Measurements from ENCODE around the gene ACSL6.

Gene ACSL6

DNA sequence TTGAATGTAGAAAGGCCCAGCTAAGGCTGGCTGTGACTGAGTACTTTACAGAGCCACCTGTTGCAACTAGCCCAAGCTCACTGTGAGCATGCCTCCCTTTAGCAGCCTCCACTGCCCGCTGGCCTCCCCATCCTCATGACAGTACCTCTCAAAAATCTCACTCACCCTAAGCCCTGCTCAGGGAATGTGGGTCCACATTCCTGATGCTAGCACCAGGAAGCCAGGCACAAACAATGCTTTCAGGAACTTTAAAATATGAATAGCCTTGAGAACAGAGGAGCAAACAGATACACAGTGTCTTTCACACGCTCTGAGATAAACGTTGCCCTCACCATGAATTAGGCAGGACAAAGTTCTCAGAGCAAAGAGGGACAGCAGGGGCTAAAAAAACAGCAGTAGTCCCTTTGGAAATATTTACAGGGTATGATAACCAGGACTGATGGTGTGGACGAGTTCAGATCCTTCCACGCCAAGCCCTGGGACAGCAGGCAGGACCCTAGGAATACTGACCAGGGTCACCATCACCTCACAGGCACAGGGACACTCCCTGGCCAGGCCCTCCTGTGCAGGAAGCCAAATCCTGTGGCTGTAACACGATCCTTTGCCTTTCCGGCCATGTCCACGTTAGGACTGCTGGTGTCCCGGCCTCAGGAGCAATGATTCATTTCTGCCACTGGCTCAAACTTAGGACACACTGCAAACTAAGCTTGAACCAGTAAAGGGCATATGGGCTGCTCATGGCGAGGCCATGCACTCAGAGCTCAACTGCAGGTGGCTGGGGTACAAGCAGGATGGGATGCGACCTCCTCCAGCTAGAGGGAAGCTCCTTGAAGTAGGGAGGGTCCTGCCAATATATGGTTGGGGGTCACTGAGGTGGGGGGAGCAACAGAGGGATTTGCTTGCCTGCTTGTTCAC, 9.6 kb downstream of the ACSL6 start:
- DNase-seq (ENCODE audit: insufficient read length, low spot score) (peak; percentile 54), FAIRE-seq (peak; percentile 71)

DNA sequence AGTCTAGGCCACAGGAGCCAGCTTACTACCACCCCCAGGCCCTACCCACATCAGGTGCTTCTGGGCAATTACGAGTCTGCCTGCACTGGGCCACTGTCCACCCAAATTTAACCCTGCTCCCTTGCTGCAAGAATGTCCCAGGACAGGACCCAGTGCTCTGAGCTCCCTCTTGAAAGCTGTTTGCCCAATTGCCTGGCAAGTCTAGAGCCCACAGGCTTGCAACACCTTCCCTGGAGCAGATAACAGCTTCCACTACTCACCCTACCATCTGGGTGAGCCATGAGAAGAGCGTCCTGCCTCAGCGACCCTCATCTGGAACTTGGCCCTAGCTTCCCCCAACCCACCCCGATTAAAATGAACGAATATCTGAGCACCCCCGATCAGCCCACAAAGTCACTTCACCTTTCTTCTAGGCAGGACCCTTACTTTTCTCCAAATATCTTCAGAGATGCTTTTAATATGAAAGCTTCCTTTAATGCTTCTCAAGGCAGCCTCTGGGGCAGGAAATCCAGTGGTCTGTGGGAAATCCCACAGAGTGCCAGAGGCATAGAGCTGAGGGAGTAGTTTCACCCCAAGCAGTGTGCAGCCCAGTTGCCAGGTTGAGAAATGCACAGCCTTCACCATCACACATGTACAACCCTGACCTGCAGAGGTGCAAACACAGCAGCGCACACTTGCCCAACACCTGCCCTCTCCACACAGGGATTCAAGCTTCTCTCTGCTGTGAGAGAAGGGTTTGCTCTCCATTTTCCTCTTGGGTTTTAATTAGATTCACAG, 10.6 kb downstream of the ACSL6 start:
- DNase-seq (ENCODE audit: insufficient read length, low spot score) (no peak), FAIRE-seq (no peak)

DNA sequence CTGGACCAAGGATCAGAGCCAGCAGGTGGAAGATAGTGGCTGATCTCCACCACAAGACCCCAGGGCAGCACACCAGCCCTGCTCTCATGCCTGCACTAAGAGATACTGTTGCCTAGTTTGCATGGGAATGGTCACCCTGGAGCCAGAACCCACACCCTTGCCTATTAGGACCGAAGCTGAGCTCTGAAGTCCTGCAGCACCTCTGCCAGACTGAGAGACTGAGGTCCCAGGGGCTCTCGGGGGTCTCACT, 11.3 kb downstream of the ACSL6 start:
- DNase-seq (ENCODE audit: insufficient read length, low spot score): no peak
- no peak for FAIRE-seq

DNA sequence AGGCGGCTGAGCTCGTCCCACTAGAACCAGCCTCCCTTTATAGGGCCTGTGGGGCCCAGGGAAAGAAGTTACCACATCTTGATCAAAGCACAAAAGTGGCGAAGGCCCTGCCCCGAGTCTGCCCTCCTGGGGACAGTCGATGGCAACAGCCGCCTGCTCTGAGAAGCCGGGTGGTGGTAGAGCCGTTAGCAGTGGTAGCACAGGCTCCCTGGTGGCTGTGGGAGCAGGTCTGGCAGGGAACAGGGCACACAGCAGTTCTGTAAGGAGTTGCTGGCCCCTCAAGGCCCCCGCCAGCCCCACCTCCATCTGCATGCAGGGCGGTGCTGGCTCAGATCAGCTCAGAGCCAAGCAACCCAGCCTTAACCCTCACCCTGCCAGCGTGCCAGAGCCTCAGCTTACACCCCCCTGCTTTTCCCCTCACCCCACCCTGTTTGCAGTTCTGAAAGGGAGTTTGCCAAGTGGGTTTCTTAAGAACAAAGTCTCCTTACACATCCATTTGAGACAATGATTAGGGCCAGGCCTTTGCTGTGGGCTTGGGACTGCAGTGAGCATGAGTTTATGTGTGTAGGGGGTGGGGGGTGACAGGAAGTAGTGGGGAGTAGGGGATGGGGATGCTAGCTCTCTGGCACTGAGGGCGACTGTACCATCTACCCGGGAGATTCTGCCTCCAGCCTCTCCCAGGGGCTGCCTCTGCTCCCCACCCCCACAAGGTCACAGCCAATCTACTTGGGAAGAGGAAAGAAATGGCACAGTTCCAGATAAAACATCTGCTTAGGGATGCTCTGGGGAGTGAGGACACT, 11.8 kb downstream of the ACSL6 start:
- DNase-seq (ENCODE audit: insufficient read length, low spot score) (no peak), FAIRE-seq (no peak)

DNA sequence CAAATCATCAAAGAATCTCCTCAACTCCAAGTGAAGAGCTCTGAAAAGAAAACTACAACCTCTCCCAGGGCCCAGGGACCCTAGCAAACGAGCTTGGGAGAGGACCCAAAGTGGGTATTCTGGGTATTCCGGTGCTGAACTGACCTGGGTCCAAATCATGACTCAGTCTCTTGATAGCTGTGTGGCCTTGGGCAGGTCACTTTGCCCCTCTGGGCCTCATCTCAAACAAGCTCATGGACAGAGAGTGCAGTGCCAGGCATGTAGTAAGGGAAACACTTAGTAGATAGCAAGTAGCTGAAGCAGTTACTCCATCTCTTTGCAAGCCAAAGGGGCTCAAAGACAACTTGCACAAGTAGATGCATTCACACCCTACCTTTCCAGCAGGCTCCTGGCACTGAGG, 12.4 kb downstream of the ACSL6 start:
- DNase-seq (ENCODE audit: insufficient read length, low spot score): no peak
- FAIRE-seq: no peak

DNA sequence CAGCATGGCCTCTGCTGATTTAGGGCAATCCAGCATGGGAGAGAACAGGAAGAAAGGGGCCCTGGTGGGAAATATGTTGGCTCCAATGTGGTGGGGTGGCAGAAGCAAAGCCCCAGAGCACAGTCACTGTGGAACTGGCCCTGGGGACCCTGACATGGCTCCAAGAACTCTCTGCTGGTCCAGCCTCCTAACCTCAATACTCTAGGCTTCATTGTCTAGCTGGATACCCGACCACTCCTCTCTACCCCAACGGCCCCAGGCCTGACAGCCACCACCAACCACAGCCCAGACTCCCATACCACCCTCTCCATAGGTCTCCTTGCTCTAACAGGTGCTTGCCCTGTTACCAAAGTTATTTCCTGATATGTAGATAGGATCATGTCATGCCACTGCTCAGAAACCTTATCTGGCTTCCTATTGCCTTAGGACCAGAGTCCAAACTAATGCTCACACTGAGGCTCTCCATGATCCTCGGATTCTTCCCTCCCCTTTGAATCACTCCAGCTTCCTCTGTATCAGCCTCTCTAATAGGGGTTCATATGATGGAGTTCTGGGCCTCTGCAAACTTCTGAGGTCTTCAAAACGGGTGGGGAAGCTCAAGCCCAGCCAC, 12.9 kb downstream of the ACSL6 start:
- FAIRE-seq (no peak), DNase-seq (ENCODE audit: insufficient read length, low spot score) (no peak)

DNA sequence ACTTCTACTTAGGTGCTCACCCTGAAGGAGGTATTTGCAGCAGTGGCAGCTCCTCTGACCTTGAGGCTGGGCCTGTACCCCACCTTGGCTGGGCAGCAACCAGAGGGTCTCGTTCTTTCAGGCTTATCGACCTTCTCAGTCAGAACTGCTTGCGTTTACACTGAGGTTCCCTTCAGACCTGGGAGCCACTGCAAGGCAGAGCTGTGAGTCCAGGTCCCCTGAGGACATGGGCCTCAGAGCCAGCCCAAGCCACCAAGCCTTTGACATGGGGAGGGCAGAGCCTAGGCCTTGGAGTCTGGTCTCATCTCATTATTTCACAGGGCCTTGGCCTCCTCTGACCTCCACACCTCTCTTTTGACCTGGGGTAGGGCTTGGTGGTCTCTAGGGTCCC, 13.7 kb downstream of the ACSL6 start:
- no peak for DNase-seq (ENCODE audit: insufficient read length, low spot score)

DNA sequence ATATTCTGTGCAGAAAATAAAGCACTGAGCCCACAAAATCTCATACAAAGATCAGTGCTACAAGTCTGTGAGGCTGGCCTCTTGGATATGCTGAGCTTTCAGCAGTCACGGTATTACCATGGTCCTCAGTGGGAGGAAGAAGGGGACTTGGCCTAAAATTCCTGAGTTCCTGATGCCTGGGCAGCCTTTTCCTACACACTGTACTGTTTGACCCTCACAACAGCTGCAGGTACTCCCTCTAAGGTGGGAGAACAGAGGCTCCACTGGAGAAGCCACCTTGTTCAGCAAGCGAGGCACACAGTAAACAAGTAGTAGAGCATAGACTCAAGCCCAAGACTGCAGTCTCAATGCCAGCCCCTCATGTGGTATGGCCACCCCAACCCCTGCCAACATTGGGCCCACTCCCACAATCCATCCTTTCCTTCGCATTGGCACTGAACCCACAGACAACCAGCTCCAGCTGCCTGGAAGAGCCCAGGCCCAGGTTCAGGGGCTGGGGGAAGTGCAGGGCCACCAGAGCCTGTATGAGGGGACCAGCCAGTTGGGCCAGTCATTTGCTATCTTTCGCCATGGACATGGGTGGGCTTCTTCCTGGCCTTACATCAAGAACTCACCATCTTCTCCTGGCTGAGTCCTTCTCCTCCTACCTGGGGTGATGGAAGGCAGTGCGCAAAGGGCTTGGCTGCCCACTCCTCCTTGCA, 14.3 kb downstream of the ACSL6 start:
- DNase-seq (ENCODE audit: insufficient read length, low spot score) (no peak), FAIRE-seq (peak; percentile 26)

More for the DNA sequence above, 13.7 kb downstream of the ACSL6 start:
- no peak for FAIRE-seq

DNA sequence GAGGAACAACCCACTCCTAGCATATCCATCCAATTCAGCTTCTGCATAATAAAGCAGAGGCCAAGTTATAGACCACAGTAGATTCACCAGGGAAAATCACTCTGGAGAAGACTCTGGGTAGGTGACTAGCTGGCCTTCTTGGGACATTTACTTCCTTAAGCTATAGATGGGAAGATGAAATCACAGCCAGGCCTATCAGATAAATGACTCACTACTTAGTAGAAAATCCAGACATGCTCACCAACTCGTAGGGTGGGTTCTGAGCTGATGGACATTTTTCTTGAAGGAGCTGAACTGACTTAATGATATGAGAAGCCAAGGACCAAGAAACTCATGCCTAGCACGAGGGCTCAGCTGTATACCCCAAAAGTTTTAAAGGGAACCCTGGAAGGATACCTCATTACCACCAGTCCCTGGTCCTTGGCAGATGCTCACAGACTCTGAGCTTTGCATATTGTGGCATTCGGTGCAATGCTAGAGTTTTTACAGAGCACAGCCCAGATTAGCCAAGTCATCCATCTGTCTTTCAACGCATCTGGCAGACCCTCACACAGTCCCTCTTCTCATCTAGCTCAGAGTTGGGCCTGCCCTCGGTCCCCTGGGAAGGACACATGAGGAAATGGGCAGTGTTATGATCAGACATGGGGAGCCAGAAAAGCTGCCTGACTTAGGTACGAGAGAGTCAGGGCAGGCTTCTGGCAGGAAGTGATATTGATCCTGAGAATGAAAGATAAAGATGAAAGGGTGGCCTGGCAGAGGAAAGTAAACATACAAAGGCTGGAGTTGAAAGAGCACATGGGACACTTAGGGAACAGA, 15.0 kb downstream of the ACSL6 start:
- DNase-seq (ENCODE audit: insufficient read length, low spot score): no peak
- FAIRE-seq: no peak

DNA sequence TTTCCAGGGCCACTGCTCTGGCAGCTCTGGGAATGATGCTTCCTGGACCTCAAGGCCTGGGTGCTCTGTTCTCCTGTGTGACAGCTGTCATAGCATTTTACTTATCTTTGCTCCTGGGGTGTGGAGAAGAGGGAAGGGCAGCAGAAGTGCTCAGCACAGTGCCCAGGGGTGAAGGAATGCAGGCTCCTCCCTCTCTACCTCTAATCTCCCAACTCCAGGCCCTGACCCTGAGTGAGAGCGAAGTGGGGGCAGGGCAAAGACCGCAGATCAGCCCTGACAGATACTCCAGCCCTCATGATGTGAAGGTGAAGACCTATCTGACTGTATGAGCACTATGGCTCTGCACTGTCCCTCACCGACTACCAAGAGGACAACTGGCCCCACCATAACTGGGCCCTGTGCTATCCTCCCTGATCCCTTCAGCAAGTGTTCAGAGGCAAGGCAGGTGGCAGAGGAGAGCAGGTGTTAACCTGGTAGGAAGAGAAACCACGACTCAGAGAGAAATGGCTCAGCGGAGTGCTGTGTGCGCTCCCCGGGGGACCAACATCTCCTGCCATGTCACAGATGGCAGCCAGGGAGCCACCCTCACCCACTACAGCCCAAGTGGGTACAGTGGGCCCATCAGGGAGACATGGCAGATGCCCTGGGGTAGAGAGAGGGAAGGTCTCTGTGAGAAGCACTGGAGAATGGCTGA, 16.8 kb downstream of the ACSL6 start:
- FAIRE-seq (no peak), DNase-seq (ENCODE audit: insufficient read length, low spot score) (no peak)

DNA sequence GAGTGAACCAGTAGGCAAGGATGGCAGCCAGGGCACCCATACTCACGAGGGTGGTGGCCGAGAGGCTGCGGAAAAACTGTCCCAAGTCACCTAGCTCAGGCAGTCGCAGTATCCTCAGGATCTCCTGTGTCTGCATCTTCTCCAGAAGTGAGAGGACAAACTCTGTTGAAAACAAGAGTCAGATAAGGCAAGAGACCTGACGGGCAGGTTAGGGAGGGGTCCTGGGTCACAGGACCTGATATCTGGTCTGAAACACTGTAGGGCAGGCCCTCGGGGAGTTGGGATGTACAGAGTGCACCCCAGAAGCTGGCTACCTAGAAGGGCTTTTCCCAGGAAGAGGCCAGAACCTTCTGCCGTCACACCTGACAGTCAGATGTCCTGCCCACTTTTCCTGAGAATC, 17.4 kb downstream of the ACSL6 start:
- FAIRE-seq (no peak), DNase-seq (ENCODE audit: insufficient read length, low spot score) (no peak)

DNA sequence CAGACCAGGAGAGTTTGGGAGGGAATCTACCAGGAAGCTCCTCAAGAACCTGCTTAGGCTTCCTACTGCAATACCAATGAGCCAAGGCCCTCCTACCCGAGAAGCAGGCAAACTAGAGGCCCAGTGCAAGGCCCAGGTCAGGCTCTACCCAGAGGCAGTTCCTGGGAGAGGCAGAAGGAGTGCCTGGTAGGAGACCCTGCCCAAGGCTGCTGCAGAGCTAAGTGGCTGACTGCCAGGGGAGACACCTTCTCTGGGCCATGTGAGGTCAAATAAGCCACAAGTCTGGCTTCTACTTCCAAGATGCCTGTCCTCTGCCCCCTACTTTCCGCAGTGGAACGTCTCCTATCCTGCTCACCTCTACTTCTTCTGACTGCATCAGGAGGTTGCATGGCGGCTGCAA, 17.8 kb downstream of the ACSL6 start:
- FAIRE-seq (no peak), DNase-seq (ENCODE audit: insufficient read length, low spot score) (no peak)

DNA sequence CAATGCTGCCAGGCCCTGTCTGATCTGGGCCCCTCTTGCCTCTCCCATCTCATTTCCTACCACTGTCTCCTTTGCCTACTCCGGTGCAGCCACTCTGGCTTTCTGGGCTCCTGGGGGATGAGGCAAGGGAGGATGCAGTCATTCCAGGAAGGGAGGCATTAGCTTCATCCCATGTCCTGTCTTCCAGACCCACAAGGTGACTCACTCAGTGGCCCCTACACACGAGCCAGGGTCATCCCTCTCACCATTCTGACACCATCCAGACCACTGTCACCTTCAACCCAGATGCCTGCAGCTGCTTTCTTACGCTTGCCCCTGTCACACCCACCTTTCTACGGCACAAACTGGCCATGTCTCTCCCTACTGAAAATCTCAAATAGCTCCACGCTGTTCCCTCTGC, 19.1 kb downstream of the ACSL6 start:
- DNase-seq (ENCODE audit: insufficient read length, low spot score): no peak
- no peak for FAIRE-seq

DNA sequence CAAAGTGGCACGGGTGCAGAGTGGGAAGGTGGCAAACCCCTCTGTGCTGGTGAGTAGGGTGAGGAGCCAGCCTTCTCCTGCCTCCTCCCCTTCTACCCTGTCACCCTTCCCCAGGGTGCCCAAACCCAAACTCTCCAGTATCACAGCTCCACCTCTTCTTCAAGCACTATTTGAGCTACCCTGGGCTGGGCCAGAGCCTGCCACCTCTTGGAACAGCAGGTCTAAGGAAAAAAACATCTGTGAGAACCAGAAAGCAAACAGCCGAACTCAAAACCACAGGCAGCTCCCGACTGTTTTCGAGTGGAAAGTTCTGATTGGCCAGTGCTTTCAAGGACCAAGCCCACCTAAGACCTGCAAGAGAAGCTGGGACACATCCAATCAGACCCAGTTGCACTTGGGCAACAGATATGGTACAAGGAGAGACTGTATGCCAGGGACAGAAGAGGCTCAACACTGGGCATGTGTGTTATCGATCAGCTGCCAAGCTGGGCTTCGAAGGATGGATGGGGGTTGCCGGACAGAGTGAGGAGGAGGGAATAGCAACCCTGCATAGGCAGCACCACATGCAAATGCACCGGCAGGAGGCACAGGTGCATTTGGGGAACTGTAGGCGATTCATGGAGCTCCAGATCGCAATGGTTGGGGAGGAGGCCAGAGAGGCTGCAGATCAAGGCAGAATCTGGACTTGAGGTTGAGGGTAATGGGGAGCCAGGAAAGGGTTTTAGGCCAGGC, 19.7 kb downstream of the ACSL6 start:
- DNase-seq (ENCODE audit: insufficient read length, low spot score) (no peak), FAIRE-seq (no peak)

DNA sequence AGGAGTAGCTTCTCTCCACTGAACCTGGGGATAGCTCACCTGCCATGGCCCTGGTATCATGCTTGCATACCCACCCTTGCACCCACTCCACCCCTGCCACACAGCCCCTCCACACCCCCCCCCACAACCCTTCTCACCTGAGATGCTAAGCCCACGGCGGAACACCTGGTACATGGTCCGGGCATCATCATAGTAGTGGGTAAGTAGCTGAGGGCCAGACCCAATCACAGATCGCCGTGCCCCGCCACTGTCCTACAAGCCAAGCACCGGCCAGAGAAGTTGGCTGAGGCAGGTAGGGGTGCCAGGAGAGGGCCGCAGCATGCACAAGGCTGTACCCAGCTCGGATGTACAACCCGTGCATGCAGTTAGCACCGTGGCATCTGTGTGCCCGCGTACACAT, 20.7 kb downstream of the ACSL6 start:
- DNase-seq (ENCODE audit: insufficient read length, low spot score): no peak
- FAIRE-seq: no peak

DNA sequence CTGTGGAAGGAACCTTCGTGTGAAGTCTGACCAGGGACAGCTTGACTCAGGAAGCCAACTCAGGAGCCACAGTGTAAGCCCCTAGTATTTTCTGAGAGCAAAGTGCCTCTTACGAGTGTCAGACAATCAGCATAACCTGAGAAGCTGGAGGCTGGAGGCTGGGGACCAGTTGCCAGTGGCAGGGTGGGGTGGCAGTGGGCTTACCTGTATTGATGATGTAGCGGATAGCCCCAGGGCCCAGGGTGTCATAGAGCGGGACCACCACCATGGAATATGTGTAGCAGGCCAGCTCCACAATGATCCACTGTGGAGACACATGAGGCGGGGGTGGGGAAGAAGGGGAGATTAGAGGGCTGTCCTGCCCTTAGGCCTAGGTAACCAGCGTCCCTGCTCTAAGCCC, 22.9 kb downstream of the ACSL6 start:
- FAIRE-seq (no peak), DNase-seq (ENCODE audit: insufficient read length, low spot score) (no peak)

DNA sequence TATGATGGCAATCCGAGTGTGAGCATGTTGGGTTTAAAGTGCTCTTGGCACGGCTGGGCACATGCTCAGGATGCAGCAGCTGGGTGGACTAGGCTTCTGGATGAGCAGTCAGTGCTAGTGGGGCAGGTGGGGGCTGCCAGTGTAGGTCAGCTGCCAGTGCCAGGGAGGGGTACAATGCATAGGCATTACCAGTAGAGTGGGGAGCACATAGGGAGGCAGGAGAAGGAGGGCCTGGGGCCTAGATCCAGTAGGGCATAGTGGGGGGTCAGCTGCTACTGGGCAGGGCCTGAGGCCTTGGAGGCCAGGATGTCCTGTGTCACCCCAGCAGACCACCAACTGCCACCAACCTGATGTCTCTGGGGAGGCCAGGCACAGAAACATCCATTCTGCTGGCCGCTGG, 24.2 kb downstream of the ACSL6 start:
- no peak for FAIRE-seq

DNA sequence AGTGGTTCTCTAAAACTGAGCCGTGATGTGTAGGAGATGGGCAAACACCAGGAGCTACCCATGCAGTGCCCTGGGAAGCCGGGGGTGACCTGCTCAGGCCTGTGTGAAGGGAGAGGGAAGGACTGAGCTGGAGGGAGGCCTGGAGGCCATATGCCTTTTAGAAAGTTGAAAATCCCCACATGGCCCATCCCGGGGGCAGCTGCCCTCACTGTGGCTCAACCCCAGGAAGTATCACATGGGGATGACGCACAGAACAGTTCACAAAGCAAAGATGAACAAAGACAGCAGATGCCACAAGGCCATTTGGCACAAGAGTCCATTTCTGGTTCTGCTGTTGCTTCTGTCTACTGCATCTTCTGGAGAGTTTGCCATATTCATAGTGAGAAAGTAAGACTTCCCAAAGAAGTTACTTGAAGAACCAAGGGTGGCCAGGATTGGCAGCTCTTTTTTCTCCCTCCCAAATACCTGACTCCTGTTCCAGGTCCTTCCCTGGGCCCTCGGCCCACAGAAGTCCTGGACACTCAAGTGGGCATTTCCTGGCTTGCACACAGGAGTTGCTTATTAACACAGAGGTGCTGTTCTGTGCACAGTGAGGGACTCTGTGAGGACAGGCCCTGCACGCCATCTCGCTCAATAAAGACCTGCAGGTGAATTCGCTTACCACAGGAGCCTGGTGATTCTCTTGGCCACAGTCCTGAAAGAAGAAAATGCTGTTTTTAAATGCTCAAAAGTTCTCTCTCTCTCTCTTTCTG, 25.1 kb downstream of the ACSL6 start:
- FAIRE-seq: no peak
- DNase-seq (ENCODE audit: insufficient read length, low spot score): no peak

More for the DNA sequence above, 24.2 kb downstream of the ACSL6 start:
- no peak for DNase-seq (ENCODE audit: insufficient read length, low spot score)
